Ishikawa (cell line): Measurements from ENCODE around the gene CIAO3.

ENCODE experiments used
- CREB1 ChIP-seq: IDR thresholded peaks from 2 replicates; pipeline ENCODE4 v1.6.1; 2012; ENCODE audit warnings: low read depth
- EP300 ChIP-seq: IDR thresholded peaks from 2 replicates; pipeline ENCODE4 v1.6.1; 2012; ENCODE audit warnings: borderline replicate concordance
- NFIC ChIP-seq: IDR thresholded peaks from 2 replicates; pipeline ENCODE4 v1.6.1; 2012
- RAD21 ChIP-seq: IDR thresholded peaks from 2 replicates; pipeline ENCODE4 v1.6.1; 2012; ENCODE audit warnings: low read depth
- REST ChIP-seq: IDR thresholded peaks from 2 replicates; pipeline ENCODE4 v1.6.1; 2012; ENCODE audit warnings: low read depth, mild to moderate bottlenecking
- TCF12 ChIP-seq: IDR thresholded peaks from 2 replicates; pipeline ENCODE4 v1.6.1; 2012; ENCODE audit warnings: low read depth
- YY1 ChIP-seq: IDR thresholded peaks from 2 replicates; pipeline ENCODE4 v1.6.1; 2012; ENCODE audit warnings: low read depth

GRCh38 chr16:707062-707538, 33.7 kb downstream of the CIAO3 start:
- TF ChIP-seq CREB1 (no peak), RAD21 (no peak), YY1 (no peak), TCF12 (peak; percentile 44; the same call in 1 of the 2 replicates), EP300 (no peak), NFIC (peak; percentile 56; the same call in 1 of the 2 replicates), REST (no peak)
